Mammary epithelial cell (primary cell): ENCODE measurements around the gene UBTD2.

Experiments
- EZH2 ChIP-seq: IDR thresholded peaks from 2 replicates; pipeline ENCODE4 v1.6.1; 2012; ENCODE audit warnings: low read length, inconsistent platforms, borderline replicate concordance
- TF ChIP-seq, protein P1 (sequence below), 2 donors: IDR thresholded peaks in 1 of 2; conservative IDR thresholded peaks in 1 of 2; 2 replicates each; pipeline ENCODE4 v1.5.1; 2011 to 2012; ENCODE audit warnings: inconsistent platforms in 2 of 2, low read length in 2 of 2, mild to moderate bottlenecking in 2 of 2, control low read depth in 1 of 2, low read depth in 1 of 2; ENCODE audit not compliant: insufficient read depth in 1 of 2; ENCODE audit errors: extremely low read depth in 1 of 2

DNA sequence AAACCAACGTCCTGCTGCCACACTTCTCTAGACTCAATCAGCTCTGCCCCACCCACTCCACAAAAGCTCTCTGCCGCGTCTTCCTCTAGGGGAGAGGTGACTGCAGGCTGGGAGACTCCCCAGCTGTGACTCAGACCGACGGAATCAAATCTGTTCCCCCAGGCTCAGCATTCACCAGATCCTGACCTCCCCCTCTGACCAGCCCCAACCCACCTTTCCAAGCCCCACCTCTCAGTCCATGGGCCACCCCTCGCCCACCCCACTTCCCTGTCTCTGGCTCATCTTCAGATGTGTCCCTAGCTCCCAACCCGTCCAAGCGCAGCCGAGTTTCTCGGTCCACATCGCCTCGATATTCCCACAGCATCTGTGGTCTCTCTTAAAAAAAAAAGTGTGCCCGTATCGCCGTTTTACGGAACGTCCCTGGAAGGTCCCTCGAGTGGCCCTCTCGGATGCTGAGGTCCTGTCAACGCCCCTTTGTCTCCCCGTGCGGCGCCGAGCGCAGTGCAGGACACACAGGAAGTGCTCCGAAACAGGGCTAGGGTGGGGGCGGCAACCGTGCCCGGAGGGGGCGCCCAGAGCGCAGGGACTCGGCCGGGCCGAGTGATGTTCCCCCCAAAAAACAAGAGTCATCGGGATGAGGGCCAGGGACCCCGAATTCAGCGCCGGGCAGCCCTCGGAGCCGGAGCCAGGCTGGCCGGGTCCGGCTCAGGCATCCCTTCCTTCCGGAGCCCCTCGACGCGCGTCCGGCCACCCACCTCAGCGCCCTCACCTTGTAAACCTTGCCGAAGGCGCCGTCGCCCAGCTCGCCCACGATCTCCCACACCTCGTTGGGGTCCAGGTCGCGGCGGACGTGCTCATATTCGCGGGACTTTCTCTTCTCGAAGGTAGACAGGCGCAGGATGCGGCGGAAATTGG, 96.2 kb downstream of the UBTD2 start:
- TF ChIP-seq, protein P1, sequence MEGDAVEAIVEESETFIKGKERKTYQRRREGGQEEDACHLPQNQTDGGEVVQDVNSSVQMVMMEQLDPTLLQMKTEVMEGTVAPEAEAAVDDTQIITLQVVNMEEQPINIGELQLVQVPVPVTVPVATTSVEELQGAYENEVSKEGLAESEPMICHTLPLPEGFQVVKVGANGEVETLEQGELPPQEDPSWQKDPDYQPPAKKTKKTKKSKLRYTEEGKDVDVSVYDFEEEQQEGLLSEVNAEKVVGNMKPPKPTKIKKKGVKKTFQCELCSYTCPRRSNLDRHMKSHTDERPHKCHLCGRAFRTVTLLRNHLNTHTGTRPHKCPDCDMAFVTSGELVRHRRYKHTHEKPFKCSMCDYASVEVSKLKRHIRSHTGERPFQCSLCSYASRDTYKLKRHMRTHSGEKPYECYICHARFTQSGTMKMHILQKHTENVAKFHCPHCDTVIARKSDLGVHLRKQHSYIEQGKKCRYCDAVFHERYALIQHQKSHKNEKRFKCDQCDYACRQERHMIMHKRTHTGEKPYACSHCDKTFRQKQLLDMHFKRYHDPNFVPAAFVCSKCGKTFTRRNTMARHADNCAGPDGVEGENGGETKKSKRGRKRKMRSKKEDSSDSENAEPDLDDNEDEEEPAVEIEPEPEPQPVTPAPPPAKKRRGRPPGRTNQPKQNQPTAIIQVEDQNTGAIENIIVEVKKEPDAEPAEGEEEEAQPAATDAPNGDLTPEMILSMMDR (conservative IDR thresholded peaks at IDR 0.05 in 1 of 2, IDR thresholded peaks at IDR 0.05 in 1 of 2; ENCODE audit: extremely low read depth in 1 of 2, insufficient read depth in 1 of 2, low read depth in 1 of 2, low read length in 2 of 2): peak in 1 of 2 donors; percentile 12
- TF ChIP-seq EZH2: no peak
